ENCODE measurements around the gene E2F7. TPM values are rescaled to one million over a fixed set of nuclear protein-coding genes. Genes with fewer than 3 reads are reported as not detected.

E2F7 gene
- total and polyA plus RNA-seq, 2 of the 8 experiments (the other 6 are each of a cell fraction or from before 2014, with no cell fraction given), result 8.8 to 18.5 TPM

DNA sequence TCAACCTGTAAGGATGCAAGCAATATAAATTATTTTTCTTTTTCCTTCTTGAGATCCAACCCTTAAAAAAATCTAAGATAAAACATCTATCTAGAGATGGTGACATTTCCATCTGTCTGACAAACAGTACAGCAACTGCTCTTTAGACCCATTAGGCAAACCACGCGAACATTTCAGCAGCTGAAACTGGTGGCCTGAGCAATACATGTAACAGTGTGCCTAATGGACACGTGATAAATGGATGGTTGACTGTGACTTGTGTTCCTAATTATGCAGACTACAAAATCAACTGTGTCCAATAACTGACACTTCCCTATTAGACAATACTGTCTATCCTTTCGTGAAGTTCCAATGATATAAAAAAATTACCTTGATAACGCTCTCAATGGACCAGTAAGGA is 18.9 kb downstream of the E2F7 start:
- H4K5ac ChIP-seq (ENCODE audit: insufficient read length, low read depth, low read length), result no peak overlapping the region
- no peak overlapping the region for H3K27ac ChIP-seq (ENCODE audit: low read depth, low read length)
- no peak overlapping the region for H3K9ac ChIP-seq (replicated peaks in 1 of 4; ENCODE audit: extremely low read depth in 1 of 4, low read depth in 3 of 4, low read length in 3 of 4)
- no peak overlapping the region for H3K56ac ChIP-seq (replicated peaks; ENCODE audit: insufficient read length, low read depth, low read length)
- no peaks in the 10 kb centered on the region for H3K9me3 ChIP-seq (ENCODE audit: insufficient read depth in 2 of 2, low read depth in 1 of 2, low read length in 1 of 2)
- no peak overlapping the region for H3K4me2 ChIP-seq (ENCODE audit: insufficient read depth in 1 of 2, low read depth in 2 of 2, low read length in 2 of 2)
- H2BK12ac ChIP-seq (ENCODE audit: low read depth, low read length), result no peak overlapping the region
- no peaks in the 10 kb centered on the region for H3K27me3 ChIP-seq (replicated peaks in 1 of 4; ENCODE audit: control insufficient read depth in 3 of 4, extremely low read depth in 1 of 4, insufficient read depth in 3 of 4, low read length in 3 of 4)
- H4K20me1 ChIP-seq (replicated peaks in 1 of 2; ENCODE audit: control insufficient read depth in 1 of 2, insufficient read depth in 2 of 2, low read length in 2 of 2), result peaks cover 1 to 2% of the 10 kb centered on the region in 2 experiments
- FAIRE-seq (no peak), DNase-seq (ENCODE audit: low read depth in 1 of 2, low spot score in 2 of 2) (no peak)
- H3K4me1 ChIP-seq (replicated peaks in 1 of 4; ENCODE audit: control insufficient read depth in 3 of 4, insufficient read depth in 4 of 4, low read length in 3 of 4), result no peaks in the 10 kb centered on the region
- no peak overlapping the region for H4K8ac ChIP-seq (ENCODE audit: extremely low read depth, insufficient read depth, low read length)
- H2AFZ ChIP-seq (ENCODE audit: low read length), result no peak overlapping the region
- 94% methylated on average over 5 of the region's 5 CpGs; no CpG with 5 or more reads in 1 of the 2 experiments for WGBS, 2 experiments (ENCODE audit: extremely low coverage in 1 of 2, insufficient coverage in 1 of 2, insufficient read length in 1 of 2, insufficient replicate concordance in 2 of 2, low coverage in 1 of 2, low lambda C conversion rate in 2 of 2, missing lambda C conversion rate in 1 of 2)
- ChIA-PET POLR2A (ENCODE audit: partially characterized antibody) (interaction anchor here (1.4 to 4.5 kb wide), 2 partner anchors 13 to 16 kb away, joined by 3 to 20 read pairs; no protein-coding TSS in a partner anchor), CTCF (ENCODE audit: partially characterized antibody) (interaction anchor here (1.2 to 1.5 kb wide), 2 partner anchors 17 to 25 kb away, joined by 4 to 5 read pairs; no protein-coding TSS in a partner anchor)
- no peak overlapping the region for H2BK120ac ChIP-seq (replicated peaks; ENCODE audit: low read depth, low read length)
- H3K23ac ChIP-seq (ENCODE audit: insufficient read length), result no peak overlapping the region
- no peaks in the 10 kb centered on the region for H3K79me1 ChIP-seq (ENCODE audit: low read depth, low read length)
- H3K18ac ChIP-seq (ENCODE audit: extremely low read depth, low read length), result no peak overlapping the region
- H2AK5ac ChIP-seq (ENCODE audit: low read depth, low read length), result no peak overlapping the region
- no peak overlapping the region for H2BK20ac ChIP-seq (ENCODE audit: low read length)
- H3K36me3 ChIP-seq (ENCODE audit: control insufficient read depth in 2 of 4, insufficient read depth in 4 of 4, low read length in 3 of 4), result peaks cover 22 to 78% (median 64%) of the 10 kb centered on the region in 4 experiments; a peak in 7 of 8 replicates
- H3K4ac ChIP-seq (replicated peaks; ENCODE audit: insufficient read length, low read depth, low read length), result no peak overlapping the region
- H4K91ac ChIP-seq (replicated peaks; ENCODE audit: insufficient read length, low read length), result no peak overlapping the region
- no peak overlapping the region for H2BK15ac ChIP-seq (ENCODE audit: low read length)
- no peak overlapping the region for H3K14ac ChIP-seq (ENCODE audit: insufficient read length)
- H3K79me2 ChIP-seq (ENCODE audit: control insufficient read depth in 1 of 2, insufficient read depth in 2 of 2, low read length in 2 of 2), result 0 out of 4 replicates have a peak, but pooled peaks cover 0 to 2% of the 10 kb centered on the region in 2 experiments
- H3K4me3 ChIP-seq (ENCODE audit: extremely low read depth in 1 of 4, insufficient read depth in 2 of 4, low read depth in 3 of 4, low read length in 4 of 4), result no peak overlapping the region
- no peak overlapping the region for H2BK5ac ChIP-seq (ENCODE audit: low read depth, low read length)
- no peaks in the 10 kb centered on the region for H3K23me2 ChIP-seq (ENCODE audit: low read depth, low read length)
- TF ChIP-seq CHD1 (IDR thresholded peaks at IDR 0.05; ENCODE audit: low read depth, low read length) (no peak), HDAC6 (IDR thresholded peaks at IDR 0.05; ENCODE audit: low read depth, low read length) (no peak), RBBP5 (IDR thresholded peaks at IDR 0.05; ENCODE audit: borderline replicate concordance, low read depth, low read length) (no peak), SRF (IDR thresholded peaks at IDR 0.05; ENCODE audit: low read depth, low read length) (no peak), CBX8 (IDR thresholded peaks at IDR 0.05; ENCODE audit: borderline replicate concordance, low read depth, low read length) (no peak), TAF7 (optimal IDR thresholded peaks at IDR 0.05; ENCODE audit: borderline replicate concordance, low read depth, low read length) (no peak)
- TF ChIP-seq, protein P1, sequence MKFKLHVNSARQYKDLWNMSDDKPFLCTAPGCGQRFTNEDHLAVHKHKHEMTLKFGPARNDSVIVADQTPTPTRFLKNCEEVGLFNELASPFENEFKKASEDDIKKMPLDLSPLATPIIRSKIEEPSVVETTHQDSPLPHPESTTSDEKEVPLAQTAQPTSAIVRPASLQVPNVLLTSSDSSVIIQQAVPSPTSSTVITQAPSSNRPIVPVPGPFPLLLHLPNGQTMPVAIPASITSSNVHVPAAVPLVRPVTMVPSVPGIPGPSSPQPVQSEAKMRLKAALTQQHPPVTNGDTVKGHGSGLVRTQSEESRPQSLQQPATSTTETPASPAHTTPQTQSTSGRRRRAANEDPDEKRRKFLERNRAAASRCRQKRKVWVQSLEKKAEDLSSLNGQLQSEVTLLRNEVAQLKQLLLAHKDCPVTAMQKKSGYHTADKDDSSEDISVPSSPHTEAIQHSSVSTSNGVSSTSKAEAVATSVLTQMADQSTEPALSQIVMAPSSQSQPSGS (IDR thresholded peaks at IDR 0.05; ENCODE audit: low read length), result no peak
- TF ChIP-seq, protein P2, sequence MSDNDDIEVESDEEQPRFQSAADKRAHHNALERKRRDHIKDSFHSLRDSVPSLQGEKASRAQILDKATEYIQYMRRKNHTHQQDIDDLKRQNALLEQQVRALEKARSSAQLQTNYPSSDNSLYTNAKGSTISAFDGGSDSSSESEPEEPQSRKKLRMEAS (IDR thresholded peaks at IDR 0.05), result no peak
- TF ChIP-seq, protein P3, sequence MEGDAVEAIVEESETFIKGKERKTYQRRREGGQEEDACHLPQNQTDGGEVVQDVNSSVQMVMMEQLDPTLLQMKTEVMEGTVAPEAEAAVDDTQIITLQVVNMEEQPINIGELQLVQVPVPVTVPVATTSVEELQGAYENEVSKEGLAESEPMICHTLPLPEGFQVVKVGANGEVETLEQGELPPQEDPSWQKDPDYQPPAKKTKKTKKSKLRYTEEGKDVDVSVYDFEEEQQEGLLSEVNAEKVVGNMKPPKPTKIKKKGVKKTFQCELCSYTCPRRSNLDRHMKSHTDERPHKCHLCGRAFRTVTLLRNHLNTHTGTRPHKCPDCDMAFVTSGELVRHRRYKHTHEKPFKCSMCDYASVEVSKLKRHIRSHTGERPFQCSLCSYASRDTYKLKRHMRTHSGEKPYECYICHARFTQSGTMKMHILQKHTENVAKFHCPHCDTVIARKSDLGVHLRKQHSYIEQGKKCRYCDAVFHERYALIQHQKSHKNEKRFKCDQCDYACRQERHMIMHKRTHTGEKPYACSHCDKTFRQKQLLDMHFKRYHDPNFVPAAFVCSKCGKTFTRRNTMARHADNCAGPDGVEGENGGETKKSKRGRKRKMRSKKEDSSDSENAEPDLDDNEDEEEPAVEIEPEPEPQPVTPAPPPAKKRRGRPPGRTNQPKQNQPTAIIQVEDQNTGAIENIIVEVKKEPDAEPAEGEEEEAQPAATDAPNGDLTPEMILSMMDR (IDR thresholded peaks at IDR 0.05; ENCODE audit: control extremely low read depth in 1 of 3, insufficient read depth in 1 of 3, low read depth in 1 of 3, low read length in 3 of 3), result no peak

Data from H1 (cell line).